C1 segment of cervical spinal cord (tissue), 14 donors: ENCODE results near the gene WIPF3.

Source experiments
- DNase-seq, 14 donors: peaks; one replicate each; lab custom pipeline; 2025; lab: John Stamatoyannopoulos, UW

The WIPF3 gene

DNA sequence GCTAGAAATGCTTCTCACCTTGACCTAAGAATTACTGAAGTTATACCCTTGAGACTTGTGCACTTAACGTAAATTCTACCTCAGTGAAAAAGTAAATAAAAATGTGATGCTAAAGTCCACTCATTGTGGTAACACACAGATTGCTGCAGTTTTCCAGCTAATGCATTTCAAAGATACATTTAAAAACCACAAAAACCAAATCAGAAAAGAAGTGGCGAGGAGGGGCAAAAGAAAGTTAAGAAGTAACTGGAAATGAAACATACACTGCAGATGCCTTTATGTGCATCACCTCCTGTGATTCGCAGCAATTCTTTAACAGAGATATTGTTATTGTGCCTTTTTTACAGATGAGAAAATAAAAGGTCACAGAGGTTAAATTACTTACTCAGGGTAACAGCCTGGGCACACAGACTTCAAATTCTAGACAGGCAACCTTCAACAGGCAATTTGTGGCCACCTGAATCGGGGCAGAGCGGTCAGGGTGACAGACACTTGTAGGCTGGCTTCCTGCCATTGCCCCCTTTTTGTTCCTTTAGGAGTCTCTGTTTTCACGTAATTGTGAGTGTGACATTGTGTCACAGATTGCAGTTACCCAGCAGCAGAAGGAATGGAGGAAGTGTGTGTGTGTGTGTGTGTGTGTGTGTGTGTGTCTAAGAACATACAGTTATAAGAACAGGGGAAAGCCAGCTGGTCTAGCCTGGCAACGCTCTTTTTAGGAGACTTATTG, 1.9 kb downstream of the WIPF3 start:
- no peak for DNase-seq

DNA sequence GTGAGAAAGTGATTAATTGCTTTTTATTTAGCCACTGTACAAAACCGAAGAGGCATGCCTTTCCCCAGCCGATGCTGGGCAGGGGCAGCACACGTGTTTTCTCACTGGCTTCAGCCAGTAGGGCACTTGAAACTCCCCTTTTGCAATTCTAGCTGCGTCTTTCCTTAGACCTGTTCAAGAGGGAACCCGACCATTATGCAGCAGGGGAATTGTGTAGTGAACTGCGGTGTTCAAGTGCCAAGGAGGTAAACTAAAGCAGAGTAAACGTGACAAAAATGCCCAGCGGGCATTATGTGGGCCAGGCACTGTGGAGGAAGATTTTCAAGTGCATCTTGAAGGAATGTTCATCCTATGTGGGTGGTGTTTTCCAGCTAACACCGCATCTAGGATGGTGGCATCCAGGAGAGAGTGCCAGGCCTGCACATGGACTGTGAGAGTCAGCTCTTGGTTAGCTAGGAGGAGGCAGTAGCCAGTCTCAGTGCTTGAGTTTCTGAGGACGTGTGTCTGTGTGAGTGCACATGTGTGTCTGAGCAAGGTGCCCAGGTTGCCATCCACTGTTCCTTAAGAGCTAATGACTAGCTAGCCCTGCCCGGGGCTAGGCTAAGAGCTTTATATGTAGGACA, 3.3 kb downstream of the WIPF3 start:
- DNase-seq: peak in 1 of 14 donors; percentile 13

DNA sequence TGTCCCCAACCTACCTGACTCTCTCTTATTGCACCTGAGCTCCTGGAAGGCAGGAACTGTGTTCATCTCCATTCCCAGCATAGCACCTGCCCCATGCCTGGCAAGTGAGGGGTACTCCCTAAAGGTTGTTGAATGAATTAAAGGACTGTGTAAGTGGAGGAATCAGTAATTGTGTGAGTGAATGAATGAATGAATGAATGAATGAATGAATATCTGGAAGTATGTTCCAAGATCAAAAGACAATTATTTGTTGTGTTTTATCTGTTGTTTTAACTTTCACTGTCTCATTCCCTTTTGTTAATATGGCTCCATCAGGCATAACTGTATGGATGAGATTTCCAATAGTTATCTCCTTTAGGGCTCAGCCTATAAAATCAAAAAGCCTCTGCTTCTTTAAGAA, 4.0 kb downstream of the WIPF3 start:
- no peak for DNase-seq

DNA sequence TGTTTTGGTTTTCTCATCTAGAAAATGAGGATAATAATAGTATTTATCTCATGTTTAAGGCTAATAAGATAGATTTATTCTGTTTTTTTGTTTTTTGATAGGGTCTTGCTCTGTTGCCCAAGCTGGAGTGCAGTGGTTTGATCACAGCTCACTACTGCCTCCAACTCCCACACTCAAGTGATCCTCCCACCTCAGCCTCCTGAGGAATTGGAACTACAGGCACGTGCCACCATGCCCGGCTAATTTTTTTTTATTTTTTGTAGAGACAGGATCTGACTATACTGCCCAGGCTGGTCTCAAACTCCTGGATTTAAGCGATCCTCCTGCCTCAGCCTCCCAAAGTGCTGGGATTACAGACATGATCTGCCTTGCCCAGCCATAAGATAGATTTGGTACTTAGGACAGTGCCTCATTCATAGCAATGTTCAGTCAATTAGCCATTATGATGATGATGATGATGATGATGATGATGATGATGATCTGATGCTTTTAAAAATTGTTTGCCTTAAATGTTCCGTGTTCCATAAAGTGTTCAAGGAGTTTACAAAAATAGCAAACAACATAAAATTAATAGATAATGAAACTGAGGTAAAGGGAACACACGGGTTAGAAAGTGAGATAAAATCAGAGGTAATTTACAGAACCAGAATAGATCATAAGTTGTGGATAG, 4.6 kb downstream of the WIPF3 start:
- DNase-seq: no peak

DNA sequence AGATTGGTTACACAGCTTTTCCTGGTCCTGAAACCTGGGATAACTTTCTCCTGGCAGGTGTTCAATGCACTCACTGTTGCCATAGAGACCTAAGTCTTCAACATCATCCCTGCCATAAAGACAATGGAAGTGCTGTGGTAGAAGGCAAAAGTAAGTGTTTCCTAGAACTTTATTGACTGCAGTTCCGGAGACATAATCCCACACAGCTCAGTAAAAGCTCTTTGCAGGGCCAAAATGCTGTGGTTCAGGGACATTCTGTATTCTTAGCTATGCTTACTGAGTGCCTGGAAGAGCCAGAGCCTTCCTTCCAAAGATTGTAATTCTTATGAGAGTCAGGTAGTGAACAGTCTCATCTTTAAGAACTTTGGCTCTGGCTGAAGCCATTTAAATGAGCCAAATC, 5.3 kb downstream of the WIPF3 start:
- peak in 1 of 14 donors; percentile 6 for DNase-seq

DNA sequence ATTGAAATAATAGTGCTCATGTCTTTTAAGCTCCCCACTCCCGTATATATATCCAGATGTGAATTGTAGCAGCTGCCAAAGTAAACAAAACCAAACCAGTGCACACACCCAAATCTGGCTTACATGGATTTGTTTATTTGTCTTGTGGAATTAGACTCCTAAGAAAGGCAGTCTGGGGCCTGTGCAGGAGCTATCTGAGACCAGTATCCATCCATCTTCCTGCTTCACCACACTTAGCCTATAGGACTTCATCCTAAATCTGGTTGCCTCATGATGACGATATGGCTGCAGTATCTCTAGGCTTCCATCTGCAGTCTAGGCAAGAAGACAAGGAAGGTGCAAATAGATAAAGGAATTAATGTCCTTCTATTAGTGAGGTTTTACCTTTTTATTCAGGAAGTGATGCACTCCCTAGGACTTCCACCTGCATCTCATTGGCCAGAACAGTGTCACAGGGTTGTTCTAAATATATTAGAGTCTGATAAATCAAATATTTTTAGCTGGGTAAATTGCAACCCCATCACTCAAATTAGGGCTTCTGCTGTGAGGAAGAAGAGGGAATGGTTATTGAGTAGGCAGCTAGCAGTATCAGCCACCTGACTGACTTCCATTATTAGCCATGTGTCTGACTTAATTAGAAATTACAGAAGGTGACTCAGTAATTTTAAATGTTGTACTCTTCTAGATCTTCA, 6.0 kb downstream of the WIPF3 start:
- DNase-seq: no peak

DNA sequence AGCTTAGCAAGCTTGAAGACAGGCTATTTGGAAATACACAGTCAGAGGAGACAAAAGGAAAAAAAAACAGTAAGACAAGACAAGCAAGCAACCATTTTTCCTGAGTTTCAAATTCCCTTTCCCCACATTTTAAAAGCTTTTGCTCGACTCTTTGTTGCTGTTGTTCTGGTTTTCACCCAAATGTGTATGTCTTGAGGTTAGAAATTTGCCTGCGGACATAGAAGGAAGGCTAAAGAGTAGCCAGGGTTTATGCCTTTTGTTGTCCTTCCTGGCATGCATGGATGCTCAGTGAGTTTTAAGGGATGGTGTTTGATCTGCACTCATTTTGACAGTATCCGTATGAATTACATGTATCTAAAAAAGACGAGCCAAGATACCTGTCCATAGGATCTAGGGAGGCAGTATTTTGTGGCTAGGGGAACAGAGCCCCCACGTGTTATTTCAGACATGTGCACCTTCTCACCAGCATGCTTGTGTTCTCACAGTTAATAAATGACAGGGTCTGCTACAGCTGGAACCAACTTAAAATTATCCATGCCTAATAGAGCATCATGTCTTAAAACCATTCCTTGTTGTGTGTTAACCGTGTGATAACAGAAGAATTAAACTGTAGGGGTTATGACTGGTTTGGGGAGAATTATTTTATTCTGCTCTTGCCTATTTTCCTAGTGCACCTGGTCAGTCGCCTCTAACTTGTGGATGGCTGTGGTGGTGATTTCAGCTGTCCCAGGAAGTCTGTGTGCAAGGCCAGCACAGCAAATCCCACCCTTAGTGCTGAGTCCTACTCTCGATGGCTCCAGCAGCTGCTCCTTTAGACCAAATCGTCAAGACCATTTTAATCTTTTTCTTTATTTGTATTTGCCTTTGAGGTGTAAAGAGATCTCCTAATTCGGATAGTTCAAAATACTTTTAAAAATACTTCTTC, 9.1 kb downstream of the WIPF3 start:
- no peak for DNase-seq

DNA sequence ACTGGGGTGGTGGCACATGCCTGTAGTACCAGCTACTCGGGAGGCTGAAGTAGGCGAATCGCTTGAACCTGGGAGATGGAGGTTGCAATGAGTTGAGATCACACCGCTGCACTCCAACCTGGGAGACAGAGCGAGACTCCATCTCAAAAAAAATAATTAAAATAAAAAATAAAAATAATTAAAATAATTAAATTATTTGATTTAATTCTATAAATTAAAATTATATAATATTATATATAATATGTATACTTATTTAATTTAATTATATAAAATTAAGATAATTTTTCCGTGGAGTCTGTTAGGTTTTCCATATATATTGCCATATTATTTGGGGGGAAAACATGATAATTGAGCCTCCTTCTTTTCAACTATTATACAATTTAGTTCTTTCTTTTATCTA, 12.0 kb downstream of the WIPF3 start:
- no peak for DNase-seq

DNA sequence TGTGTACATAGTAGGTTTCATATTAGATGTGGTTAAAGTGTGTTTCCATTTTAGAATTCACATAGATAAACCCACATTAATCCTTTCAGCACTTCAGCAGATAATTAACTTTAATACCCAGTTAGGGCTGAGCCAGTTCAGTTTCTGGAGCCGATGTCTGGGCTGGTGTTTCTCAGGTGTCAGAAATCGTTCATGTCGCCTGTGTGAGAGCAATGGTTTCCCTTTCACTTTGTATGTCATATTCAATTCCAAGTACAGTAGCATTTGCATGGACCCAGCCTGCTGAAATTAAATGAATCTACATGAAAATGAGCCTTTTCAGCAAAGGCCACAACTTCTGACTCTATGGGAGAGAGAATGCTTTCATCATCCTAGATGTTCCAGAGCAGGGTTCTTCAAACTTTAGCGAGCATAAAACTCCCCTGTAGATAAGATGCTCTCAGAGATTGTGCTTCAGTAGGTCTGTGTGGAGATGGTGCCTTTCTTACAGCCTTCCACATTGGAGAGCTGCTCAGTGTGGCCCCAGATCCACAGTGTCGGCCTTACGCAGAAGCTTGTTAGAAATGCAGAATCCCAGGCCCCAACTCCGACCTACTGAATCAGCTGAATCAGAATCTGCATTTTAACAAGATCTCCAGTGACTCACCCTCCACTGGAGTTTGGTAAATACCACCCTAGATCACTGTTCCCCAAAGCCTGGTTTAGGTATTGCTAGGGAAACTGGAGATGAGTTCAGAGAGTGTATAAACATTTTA, 19.6 kb downstream of the WIPF3 start:
- DNase-seq: no peak

DNA sequence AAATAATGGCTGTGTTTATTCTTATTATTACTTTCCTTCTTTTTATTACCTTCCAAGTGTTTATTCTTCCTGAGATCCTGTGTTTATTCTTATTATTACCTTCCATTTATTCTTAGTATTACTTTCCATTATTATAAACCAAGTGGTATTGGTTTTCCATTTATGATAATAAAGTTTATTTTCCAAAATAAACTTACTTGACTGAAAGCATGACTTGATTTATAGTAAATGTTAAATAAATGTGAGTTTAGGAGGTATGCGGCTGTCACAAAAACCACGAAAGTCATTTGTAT, 20.2 kb downstream of the WIPF3 start:
- DNase-seq: no peak

DNA sequence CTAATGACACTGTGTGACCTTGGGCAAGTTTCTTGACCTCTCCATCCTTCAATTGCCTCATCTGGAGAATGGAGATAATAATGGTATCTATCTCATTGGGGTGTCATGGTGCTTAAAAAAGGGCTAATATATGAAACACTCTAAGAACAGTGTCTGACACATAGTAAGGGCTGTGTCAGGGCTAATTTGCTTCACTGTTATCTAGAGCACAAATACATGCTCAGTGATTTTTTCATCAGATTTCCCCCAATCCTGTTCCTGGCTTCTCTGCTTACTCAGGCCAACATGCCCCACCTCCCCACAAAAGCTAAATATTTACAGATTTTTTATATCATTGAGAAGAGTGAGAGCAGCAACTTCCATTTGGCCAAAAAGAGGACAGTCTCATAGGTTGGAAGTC, 20.6 kb downstream of the WIPF3 start:
- no peak for DNase-seq

DNA sequence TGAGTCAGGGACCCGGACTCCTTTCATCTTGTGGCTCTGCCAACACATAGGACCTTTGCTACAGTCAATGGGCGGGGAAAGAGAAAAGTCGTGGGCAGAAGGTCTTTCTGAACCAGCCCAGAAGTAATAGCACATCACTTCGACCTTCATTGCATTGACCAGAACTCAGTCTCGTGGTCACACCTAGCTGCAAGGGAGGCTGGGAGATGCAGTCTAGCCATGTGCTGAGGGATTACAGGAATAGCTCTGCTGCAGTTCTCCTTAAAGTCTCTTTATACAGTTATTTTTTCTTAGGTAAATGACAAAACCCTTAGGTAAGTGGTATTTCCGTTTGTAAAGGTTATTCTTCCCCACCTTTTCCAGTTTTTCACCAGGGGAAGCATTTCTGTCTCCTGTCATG, 25.4 kb downstream of the WIPF3 start:
- no peak for DNase-seq

DNA sequence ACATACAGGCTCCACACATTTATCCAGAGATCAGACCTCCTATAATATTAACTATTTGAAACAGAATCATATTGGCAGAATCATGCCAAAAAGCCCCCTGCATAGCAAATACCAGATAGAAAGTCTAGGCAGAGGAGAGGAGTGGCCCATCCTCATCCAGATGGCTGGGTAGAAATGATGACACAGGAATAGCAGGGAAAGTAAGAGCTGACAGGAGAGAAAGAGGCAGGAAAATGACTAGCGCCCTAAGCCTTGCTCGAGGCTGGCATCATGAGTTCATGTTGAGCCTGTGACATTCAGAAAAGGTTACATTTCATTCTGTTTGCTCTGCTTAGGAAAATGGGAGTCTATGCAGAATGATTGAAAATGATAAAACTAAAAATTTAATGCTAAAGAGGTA, 27.6 kb downstream of the WIPF3 start:
- DNase-seq: no peak

DNA sequence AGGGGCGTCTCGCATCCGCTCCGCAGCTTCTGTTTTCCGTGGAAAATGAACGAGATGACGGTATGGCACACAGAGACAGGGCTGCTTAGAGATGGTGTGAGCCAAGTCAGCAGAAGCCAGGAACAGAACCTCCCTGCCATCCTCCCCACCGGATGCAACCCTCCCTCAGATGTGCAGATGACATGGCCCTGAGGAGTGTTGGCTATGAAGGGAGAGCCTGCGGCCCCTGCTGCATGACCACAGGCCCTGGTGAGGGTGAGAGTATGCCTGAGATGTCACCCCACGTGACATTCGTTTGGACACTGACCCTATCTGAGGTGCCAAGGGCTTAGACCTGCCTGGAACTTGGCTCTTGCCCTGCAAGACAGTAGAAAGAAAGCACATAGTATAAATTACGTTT, 29.4 kb downstream of the WIPF3 start:
- no peak for DNase-seq

DNA sequence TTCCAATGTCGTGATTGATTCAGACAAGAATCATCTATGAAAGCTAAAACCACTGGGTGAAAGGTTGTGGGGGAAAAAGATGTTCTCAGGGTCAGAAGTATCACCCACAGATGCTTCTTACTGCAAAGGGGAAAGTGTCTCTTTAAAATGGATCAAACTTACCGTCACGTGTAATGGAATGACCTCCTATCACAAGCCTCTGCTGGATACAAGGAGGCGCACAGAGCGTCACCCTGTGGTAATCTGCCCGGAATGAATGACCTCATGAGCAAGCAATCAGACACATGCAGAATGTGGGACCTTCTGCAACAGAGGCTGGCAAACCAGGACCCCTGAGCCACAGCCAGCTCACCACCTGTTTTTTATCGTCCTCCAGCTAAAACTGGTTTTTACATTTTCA, 33.0 kb downstream of the WIPF3 start:
- no peak for DNase-seq

DNA sequence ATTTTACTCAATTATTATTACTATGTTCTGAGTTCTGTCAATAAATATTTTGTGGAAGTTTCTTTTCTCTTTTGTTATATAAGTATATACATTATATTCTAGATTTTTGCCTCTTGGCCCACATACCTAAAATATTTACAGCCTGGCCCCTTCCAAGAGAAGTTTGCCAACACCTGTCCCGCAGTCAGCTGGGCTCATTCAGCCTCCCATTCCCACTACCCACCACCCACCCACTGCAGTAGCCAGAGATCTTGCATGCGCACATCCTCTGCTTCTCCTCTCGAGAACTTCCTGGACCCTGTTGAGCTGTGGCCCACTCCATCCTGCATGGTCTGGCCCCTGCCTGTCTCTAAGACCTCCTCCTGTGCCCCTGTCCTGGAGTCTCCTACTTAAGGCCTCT, 33.6 kb downstream of the WIPF3 start:
- DNase-seq: no peak

DNA sequence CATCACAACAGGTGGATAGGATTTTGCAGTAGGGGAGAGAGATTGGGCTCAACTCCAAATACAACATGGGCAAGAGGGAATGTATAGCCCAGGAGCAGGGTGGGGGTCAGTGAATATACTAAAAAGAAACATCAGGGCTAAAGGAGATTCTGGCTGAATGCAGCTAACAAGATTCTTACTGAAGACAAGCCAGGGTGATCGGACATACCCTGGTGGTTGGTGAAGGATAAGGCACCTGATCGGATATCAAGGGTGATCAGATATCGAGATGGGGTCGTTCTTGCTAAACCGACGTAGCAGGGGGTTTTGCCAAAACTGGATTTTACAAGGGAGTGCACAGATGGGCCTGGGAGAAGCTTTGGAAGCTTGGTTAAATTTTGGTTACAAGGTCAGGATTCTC, 34.4 kb downstream of the WIPF3 start:
- no peak for DNase-seq

DNA sequence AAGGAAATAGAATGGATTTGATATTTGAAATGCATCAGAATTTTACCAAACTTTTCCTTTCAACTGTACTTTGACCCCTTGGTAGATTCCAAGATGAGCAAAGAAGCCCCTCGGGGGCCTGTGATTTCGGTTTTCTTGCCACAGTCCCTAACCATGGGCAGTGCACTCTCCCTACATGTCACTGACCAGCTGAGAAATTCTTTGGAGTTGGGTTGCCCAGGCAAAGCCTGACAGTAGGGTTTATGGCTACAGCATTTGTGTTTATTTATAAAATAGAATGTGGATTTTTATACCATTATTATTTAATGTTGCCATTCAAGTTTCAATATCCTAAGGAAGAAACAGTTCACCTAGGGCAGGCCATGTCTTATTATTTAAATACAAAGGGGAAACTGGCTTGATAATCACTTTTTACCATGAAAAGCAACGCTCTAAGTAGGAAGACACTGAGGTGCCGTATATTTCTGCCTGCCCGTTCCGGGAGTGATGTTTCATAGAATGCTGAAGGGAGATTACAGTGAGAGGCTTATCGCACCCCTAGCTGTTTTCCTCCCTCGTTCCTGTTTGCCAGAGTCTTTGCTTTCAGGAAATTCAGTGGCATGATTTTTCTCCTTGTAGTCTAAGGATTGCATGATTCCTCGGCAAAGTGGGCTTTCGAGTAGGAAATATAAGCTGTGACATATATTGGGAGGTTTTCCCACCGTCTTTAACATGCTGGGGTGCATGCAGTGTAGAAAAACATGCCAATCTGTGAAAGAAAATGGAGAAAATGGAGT, 35.8 kb downstream of the WIPF3 start:
- no peak for DNase-seq

DNA sequence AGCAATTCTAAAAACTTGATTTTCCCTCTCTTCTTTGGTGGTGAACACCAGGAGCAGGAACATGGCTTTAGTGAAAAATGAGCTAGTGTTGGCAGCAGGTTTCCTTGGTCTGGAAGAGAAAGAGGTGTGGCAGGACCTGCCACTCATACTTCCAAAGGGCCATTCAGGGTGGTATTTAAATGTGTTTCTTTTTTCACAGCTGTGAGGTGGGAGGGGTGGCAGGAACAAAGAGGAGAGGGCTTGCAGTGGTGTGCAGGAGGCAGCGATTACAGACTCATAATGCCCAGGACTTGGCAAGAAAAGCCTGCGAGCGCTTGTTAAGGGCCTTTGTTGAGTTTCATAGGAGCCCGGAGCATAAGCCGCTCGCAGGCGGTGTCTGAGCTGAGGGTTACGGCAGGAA, 36.8 kb downstream of the WIPF3 start:
- no peak for DNase-seq

DNA sequence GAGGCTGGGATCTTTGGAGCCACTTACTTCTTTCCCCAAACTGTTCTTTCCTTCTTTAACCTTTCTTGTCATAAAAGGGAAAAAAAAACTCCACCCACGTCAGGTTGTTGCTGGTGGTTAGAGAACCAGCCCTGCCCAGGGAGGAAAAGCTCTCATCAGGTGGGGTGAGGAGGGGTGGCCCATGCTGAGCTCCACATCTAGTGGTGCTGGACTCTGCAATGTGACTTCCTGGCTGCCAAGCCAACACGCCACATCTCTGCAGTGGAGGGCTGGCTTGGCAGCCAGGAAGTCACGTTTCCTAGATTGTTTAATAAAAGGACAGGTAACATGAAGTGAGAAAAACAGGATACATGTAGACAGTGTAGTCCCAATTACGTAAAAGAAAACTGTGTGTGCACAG, 37.4 kb downstream of the WIPF3 start:
- DNase-seq: no peak
